GM12891 (cell line): ENCODE data around the gene TGFB3.

Experiments
- POLR2A ChIP-seq: IDR thresholded peaks from 2 replicates; pipeline ENCODE4 v1.6.1; 2011; ENCODE audit warnings: low read depth, low read length, control low read depth
- SPI1 ChIP-seq: IDR thresholded peaks from 2 replicates; pipeline ENCODE4 v1.6.1; 2011; ENCODE audit warnings: low read depth, low read length, control low read depth

- no peak for TF ChIP-seq POLR2A
- TF ChIP-seq SPI1: no peak
Observed at GRCh38 chr14:76022991-76023390, 41.2 kb upstream of the TGFB3 start.
